Measurements from ENCODE around the gene ZNF362.

GRCh38 chr1:33275195-33275594, 18.9 kb downstream of the ZNF362 start:
- no peak for TF ChIP-seq CTCF (IDR thresholded peaks at IDR 0.05; ENCODE audit: insufficient read depth, low read length)
- no peak for TF ChIP-seq POLR2AphosphoS5 (IDR thresholded peaks at IDR 0.05; ENCODE audit: low read depth)

Measured in HL-60 (cell line).